GM19035 (cell line): Measurements from ENCODE around the gene TSTD2.

Experiments
- ATAC-seq: cut with Tn5 transposase; IDR thresholded peaks from one replicate; pipeline ENCODE4 v1.9.1; 2021; ENCODE audit not compliant: unreplicated experiment

Gene TSTD2

GRCh38 chr9:97565262-97565661 lies 67.9 kb downstream of the TSTD2 start:
- ATAC-seq, result no peak

DNA sequence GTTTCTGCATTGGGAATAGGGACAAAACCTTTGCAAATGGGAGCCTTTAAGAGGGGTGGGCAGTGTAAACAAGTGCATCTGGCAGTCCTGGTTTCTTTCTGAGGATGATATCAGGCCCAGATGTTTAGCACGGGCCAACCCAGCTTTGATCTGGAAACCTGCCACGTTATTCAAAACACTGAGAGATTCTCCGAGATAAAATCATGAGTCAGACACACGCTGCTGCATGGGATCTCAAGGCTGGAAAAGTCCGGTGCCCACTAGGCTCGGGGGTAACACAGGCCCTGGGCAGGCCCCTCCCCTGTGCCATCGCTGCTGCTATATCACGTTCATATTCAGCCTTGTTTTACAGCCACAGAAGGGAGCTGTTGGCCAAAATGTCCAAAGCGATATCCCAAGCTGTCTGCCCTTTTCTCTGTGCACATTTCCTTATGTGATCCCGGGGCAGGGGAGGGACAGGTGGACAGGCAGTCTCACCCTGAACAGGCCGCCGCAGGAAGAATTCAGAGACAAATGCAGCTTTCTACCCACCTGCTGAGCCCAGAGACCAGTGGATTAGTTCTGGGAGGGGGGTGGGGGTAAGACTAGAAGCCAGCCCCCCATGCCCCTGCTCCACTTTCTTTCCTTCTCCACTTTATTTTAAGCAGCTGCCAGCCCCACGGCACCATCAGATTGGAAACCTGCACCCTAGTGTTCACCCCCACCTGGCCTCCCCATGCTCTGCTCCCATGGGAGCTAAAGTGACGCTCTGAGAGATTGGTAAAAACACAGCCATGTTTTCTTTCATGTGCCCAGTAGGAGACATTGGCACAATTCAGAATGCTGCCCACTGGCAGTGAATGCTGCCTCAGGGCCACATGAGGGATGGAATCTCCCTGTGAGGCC lies 68.6 kb downstream of the TSTD2 start:
- no peak for ATAC-seq

GRCh38 chr9:97563458-97564135 lies 69.6 kb downstream of the TSTD2 start:
- no peak for ATAC-seq

DNA sequence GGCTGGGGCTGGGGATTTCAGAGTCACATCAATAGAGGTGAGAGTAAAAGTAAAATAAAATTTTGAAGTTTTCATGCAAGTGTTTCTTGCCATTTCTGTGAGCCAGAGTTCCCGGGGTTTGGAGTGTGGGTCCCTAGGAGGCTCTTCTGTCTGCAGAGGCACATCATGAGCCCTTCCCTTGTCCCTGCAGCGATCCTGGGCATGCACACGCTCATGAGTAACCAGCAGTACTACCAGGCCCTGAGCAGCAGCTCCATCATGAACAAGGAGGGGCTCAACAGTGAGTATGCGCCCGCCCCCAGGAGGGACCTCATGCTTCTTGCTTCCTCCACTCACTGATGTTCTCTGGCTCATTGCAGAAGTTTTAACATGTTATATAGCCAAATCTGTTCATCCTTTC lies 70.6 kb downstream of the TSTD2 start:
- no peak for ATAC-seq

DNA sequence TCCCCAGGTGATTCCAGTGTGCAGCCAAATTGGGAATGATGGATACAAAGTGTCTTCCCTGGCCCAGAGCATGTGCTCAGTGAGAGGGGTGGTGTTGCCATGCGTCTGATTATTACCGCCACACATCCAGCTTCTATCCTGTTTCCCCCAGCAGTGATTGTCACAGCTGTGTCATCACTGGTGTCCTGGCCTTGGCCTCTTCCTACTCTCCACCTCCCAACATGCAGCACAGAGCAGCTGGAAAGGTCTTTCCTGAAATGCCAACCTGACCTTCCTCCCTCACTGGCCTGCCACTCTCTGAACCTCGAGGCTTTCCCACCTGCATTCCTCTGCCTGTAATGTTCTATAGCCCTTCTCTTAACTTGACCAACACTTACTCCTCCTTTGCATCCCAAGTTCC lies 71.7 kb downstream of the TSTD2 start:
- no peak for ATAC-seq

GRCh38 chr9:97560851-97561250 lies 72.3 kb downstream of the TSTD2 start:
- ATAC-seq, result no peak

DNA sequence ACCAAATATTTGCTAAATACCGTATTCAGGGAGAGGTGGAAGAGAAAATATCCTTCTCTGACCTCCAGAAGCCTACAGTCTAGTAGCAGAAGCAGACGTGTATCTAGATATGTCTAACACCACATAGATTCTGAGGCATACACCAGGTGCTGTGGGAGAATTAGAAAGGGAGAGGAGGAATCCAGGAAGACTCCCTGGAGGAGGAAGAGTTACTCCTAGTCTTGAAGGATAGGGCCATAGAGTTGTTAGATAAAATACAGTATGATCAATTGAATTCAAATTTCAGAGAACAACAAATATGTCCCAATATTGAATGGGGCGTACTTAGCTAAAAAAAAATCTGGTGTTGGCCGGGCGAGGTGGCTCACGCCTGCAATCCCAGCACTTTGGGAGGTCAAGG lies 73.0 kb downstream of the TSTD2 start:
- ATAC-seq, result no peak

GRCh38 chr9:97559111-97559514 lies 74.1 kb downstream of the TSTD2 start:
- peak; percentile 76 for ATAC-seq

DNA sequence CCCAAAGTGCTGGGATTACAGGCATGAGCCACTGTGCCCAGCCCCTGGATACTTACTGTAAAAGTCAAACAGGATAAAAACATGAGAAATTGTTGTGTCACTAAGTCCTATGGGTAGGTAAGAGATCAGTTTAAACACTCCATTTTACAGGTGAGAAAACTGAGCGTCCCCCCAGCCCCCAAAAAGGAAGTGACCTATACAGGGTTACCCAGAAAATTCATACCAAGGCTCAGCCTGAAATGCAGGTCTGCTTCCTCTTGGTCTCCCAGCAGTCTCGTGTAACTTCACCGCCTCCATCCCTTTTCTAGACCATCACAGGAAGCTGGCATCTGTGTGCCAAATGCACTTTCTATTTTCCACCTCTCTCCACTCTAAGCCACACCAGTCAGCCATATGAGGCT lies 74.5 kb downstream of the TSTD2 start:
- ATAC-seq, result peak; percentile 41

DNA sequence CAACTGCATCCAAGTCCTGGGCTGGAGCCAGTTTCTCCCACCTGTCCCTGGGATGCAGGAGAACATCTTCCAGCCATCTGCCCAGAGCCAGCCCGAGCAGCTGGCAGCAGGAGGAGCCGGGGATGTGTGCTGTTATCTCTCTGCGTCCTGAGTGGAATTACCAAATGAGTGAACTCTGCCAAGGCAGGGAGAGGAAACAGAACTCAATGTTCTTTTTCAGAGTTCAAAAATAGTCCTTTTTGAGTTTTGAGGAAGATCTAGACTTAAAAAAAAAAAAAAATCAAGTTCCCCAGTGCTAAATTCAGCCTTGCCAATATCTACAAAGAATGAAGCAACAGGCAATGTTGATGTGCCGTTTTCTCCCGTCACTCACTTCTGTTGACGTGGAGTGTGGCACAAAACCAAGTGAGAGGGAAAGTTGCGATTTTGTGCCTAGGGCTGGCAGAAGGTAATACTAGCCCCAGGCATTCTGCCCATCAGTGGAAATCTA lies 75.5 kb downstream of the TSTD2 start:
- ATAC-seq, result no peak

GRCh38 chr9:97556721-97557605 lies 76.2 kb downstream of the TSTD2 start:
- no peak for ATAC-seq

DNA sequence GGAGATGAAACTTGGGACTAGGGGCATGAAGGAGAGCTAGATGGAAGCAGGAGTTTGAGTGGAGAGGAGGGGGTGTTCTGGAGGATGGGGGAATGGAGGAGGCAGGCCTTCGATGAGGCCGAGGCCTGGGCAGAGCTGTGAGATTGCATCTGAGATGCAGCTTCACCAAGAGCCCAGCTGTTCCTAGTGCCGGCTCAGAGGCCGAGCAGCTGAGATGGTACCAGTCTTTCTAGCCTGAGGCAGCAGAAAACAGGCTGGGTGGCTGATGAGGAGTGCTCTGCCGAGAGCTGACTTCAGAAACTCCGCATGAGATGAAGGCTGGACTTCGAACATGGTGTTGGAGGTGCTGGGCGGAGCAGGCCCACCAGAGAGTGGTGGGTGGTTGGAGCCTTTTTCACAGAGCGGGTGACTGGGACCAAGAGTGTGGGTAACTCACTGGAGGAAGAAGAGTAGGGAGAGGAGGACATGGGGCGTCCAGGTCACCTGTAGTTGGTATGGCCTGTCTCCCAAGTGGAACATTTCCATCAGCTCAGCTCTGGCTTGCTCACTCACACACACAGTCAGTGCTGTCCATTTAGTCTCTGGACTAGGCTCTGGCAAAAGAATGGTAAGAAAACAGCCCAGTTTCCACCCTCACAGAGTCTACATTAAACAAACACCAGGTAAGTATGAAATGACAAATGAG lies 77.0 kb downstream of the TSTD2 start:
- no peak for ATAC-seq

GRCh38 chr9:97555164-97555563 lies 78.0 kb downstream of the TSTD2 start:
- no peak for ATAC-seq

GRCh38 chr9:97554566-97555075 lies 78.5 kb downstream of the TSTD2 start:
- no peak for ATAC-seq

DNA sequence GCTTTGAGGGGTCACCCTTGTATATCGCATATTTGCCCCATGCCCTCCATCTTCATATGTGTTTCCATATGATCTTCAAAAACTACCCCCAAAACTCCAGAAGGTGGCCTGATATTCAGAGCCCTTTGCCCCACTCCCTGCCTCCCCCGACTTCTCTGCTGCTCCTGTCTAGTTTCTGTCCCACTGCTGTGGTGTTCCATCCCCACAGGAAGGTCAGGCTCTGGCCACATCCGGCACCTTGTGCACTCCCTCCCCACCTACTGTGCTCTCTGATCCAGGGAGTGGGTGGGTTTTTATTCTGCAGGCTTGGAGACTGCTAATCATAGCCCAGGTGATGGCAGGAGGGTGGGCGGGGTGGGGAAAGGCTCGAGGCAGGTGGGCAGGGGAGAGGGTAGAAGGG lies 79.3 kb downstream of the TSTD2 start:
- no peak for ATAC-seq

DNA sequence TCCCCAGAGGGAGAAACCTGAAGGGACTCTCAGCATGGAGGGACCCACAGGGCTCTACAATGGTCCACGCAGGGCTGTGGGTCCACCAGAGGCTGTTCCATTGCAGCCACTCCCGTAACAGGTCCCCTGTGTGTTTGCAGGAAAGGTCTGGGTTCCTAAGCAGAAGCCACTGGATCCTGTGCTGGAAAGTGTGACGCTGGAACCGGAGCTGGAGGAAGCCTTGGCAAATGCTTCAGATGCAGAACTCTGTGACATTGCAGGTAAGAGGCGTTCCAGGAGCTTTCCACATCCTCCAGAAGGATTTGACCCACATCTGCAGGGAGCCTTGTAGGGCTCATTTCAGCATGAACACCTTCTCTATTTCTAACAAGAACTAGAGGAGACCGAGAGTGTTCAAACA lies 80.0 kb downstream of the TSTD2 start:
- ATAC-seq, result no peak

GRCh38 chr9:97551308-97551707 lies 81.9 kb downstream of the TSTD2 start:
- ATAC-seq, result no peak

- ATAC-seq, result no peak
Measured at GRCh38 chr9:97550386-97550785, 82.8 kb downstream of the TSTD2 start.
